HEK293 (cell line): Measurements from ENCODE around the gene TIAM2.
A peak's percentile ranks its signal among the peaks of the same experiment; 100 is the strongest.

Experiments used
- CTCF ChIA-PET: fragments of 350-600 bp; formaldehyde crosslinking; extraction: SDS; loops from one replicate; lab custom pipeline; 2021; ENCODE audit warnings: antibody characterized with exemption; lab: Yijun Ruan, JAX
- POLR2A ChIA-PET: fragments of 300-600 bp; formaldehyde crosslinking; extraction: SDS; loops from one replicate; lab custom pipeline; 2020; ENCODE audit warnings: antibody characterized with exemption, inconsistent platforms; lab: Yijun Ruan, JAX
- H3K27ac ChIP-seq: fragments of 200-500 bp; sonication (Bioruptor generic); 2 replicates; pipeline ENCODE4 v1.5.1; 2014; ENCODE audit warnings: low read depth, low read length, control low read depth, inconsistent platforms; ENCODE audit errors: extremely low read depth
- H3K36me3 ChIP-seq, 2 experiments: fragments of 200-500 bp in 1 of 2; sonication (Bioruptor generic) in 1 of 2; 1 replicate in 1 of 2; 2 replicates in 1 of 2; pipeline ENCODE4 v1.5.1; 2014 to 2017; ENCODE audit warnings: inconsistent platforms in 2 of 2, low read length in 2 of 2; ENCODE audit not compliant: control insufficient read depth in 2 of 2, insufficient read depth in 1 of 2
- H3K4me1 ChIP-seq: fragments of 200-500 bp; sonication (Bioruptor generic); 2 replicates; pipeline ENCODE4 v1.5.1; 2014; ENCODE audit warnings: mild to moderate bottlenecking, low read length, inconsistent platforms; ENCODE audit not compliant: control insufficient read depth, insufficient read depth
- H3K4me3 ChIP-seq: 2 replicates; pipeline ENCODE4 v1.5.1; 2011; ENCODE audit warnings: low read depth, mild to moderate bottlenecking, control low read depth, low read length, moderate library complexity
- H3K9me3 ChIP-seq: fragments of 200-500 bp; sonication (Bioruptor generic); 2 replicates; pipeline ENCODE4 v1.5.1; 2014; ENCODE audit warnings: low read depth, low read length, inconsistent platforms; ENCODE audit not compliant: control insufficient read depth, insufficient read depth
- KLF17 ChIP-seq: fragments of 450-650 bp; formaldehyde crosslinking; IDR thresholded peaks from 2 replicates; pipeline ENCODE4 v1.5.1; 2016; ENCODE audit warnings: missing biosample characterization, missing genetic modification characterization
- KLF8 ChIP-seq: fragments of 450-650 bp; formaldehyde crosslinking; IDR thresholded peaks from 2 replicates; pipeline ENCODE4 v1.5.1; 2016; ENCODE audit warnings: missing biosample characterization, missing genetic modification characterization
- MZF1 ChIP-seq: fragments of 450-650 bp; formaldehyde crosslinking; IDR thresholded peaks from 2 replicates; pipeline ENCODE4 v1.5.1; 2017; ENCODE audit warnings: missing biosample characterization, missing genetic modification characterization, borderline replicate concordance
- PRDM10 ChIP-seq: fragments of 450-650 bp; formaldehyde crosslinking; IDR thresholded peaks from 2 replicates; pipeline ENCODE4 v1.5.1; 2016; ENCODE audit warnings: missing biosample characterization, missing genetic modification characterization
- REPIN1 ChIP-seq: fragments of 450-650 bp; formaldehyde crosslinking; IDR thresholded peaks from 2 replicates; pipeline ENCODE4 v1.5.1; 2017; ENCODE audit warnings: missing biosample characterization, missing genetic modification characterization, low read depth
- SETDB1 ChIP-seq: IDR thresholded peaks from one replicate; pipeline ENCODE4 v1.6.1; 2017; ENCODE audit warnings: mild to moderate bottlenecking, low read length, moderate library complexity, mixed read lengths; ENCODE audit not compliant: insufficient read length
- ZBTB10 ChIP-seq: fragments of 450-650 bp; formaldehyde crosslinking; IDR thresholded peaks from 2 replicates; pipeline ENCODE4 v1.5.1; 2016; ENCODE audit warnings: missing biosample characterization, missing genetic modification characterization
- ZBTB26 ChIP-seq: fragments of 450-650 bp; formaldehyde crosslinking; optimal IDR thresholded peaks from 2 replicates; pipeline ENCODE3; 2016; ENCODE audit warnings: missing biosample characterization, mild to moderate bottlenecking, missing genetic modification characterization
- ZFHX2 ChIP-seq: fragments of 450-650 bp; formaldehyde crosslinking; conservative IDR thresholded peaks from 2 replicates; pipeline ENCODE4 v1.5.1; 2016; ENCODE audit warnings: missing biosample characterization, missing genetic modification characterization
- ZNF138 ChIP-seq: fragments of 450-650 bp; formaldehyde crosslinking; IDR thresholded peaks from 2 replicates; pipeline ENCODE4 v1.5.1; 2016; ENCODE audit warnings: missing biosample characterization, missing genetic modification characterization, borderline replicate concordance
- ZNF362 ChIP-seq: fragments of 450-650 bp; formaldehyde crosslinking; IDR thresholded peaks from 2 replicates; pipeline ENCODE4 v1.5.1; 2016; ENCODE audit warnings: missing biosample characterization, missing genetic modification characterization
- ZNF558 ChIP-seq: fragments of 450-650 bp; formaldehyde crosslinking; IDR thresholded peaks from 2 replicates; pipeline ENCODE4 v1.5.1; 2016; ENCODE audit warnings: missing biosample characterization, missing genetic modification characterization
- ZNF677 ChIP-seq: fragments of 450-650 bp; IDR thresholded peaks from 2 replicates; pipeline ENCODE4 v1.5.0; 2018; ENCODE audit warnings: missing biosample characterization, mild to moderate bottlenecking, missing genetic modification characterization, moderate library complexity
- ZNF707 ChIP-seq: fragments of 450-650 bp; formaldehyde crosslinking; IDR thresholded peaks from 2 replicates; pipeline ENCODE4 v1.5.1; 2016; ENCODE audit warnings: missing biosample characterization, missing genetic modification characterization

The TIAM2 gene

GRCh38 chr6:154991207-154991606 lies 3.9 kb upstream of the TIAM2 start:
- ChIA-PET POLR2A (no interaction called here), CTCF (interaction anchor here (0.7 to 1.5 kb wide), 2 partner anchors 10 to 88 kb away, joined by 3 read pairs; no protein-coding TSS in a partner anchor)
- no peaks in the 10 kb centered on the region for H3K9me3 ChIP-seq
- no peak overlapping the region for H3K27ac ChIP-seq
- 0 out of 2 replicates have a peak, but pooled peaks cover 5% of the 10 kb centered on the region for H3K4me1 ChIP-seq
- TF ChIP-seq ZBTB26 (tag by site-specific recombination) (no peak), MZF1 (no peak), REPIN1 (tag by site-specific recombination) (no peak), ZNF677 (tag by site-specific recombination) (no peak), ZNF558 (tag by site-specific recombination) (no peak), ZBTB10 (tag by site-specific recombination) (no peak), KLF8 (no peak), SETDB1 (no peak), ZNF707 (tag by site-specific recombination) (no peak), ZNF138 (tag by site-specific recombination) (no peak)
- no peaks in the 10 kb centered on the region for H3K36me3 ChIP-seq
- no peak overlapping the region for H3K4me3 ChIP-seq

GRCh38 chr6:154993026-154993425 lies 2.1 kb upstream of the TIAM2 start:
- POLR2A ChIA-PET: no interaction called here
- Histone ChIP-seq H3K27ac (no peak overlapping the region), H3K4me3 (no peak overlapping the region), H3K4me1 (peaks cover 9% of the 10 kb centered on the region; the same call in 1 of the 2 replicates), H3K36me3 (no peaks in the 10 kb centered on the region), H3K9me3 (no peaks in the 10 kb centered on the region)
- CTCF ChIA-PET: no interaction called here
- TF ChIP-seq KLF17 (tag by site-specific recombination) (0 out of 2 replicates have a peak, but pooled peaks have one; percentile 33), ZNF362 (tag by site-specific recombination) (no peak), PRDM10 (0 out of 2 replicates have a peak, but pooled peaks have one; percentile 26), ZFHX2 (tag by site-specific recombination) (0 out of 2 replicates have a peak, but pooled peaks have one; percentile 13)
